Keratinocyte (primary cell): ENCODE data around the gene LANCL2. TPM values are rescaled to one million over a fixed set of nuclear protein-coding genes. Genes with fewer than 3 reads are reported as not detected.
"Not testable (repeated sequence)": the region's sequence is repeated elsewhere in the genome, so short reads cannot be mapped to it uniquely, and the experiment has no call there.

Experiments used
- DNase-seq: peaks from one replicate; pipeline ENCODE4 v3.0.0-alpha.2; 2011; ENCODE audit warnings: low read depth, missing footprints, low spot score
- FAIRE-seq: peaks from 2 replicates; lab custom pipeline; 2011; peaks lifted over from hg19 to GRCh38; lab: Jason Lieb, UNC
- H2AFZ ChIP-seq: 2 replicates; pipeline ENCODE4 v1.6.0; 2012; ENCODE audit warnings: low read length, control low read depth, inconsistent platforms; ENCODE audit not compliant: control insufficient read depth
- H3K27ac ChIP-seq: 2 replicates; pipeline ENCODE4 v1.5.1; 2011; ENCODE audit warnings: low read length; ENCODE audit not compliant: control insufficient read depth, insufficient read depth
- H3K27me3 ChIP-seq: 3 replicates; pipeline ENCODE4 v1.6.0; 2011; ENCODE audit warnings: low read length; ENCODE audit not compliant: control insufficient read depth, insufficient read depth; ENCODE audit errors: extremely low read depth
- H3K36me3 ChIP-seq, 2 experiments: 2 replicates in 1 of 2; 3 replicates in 1 of 2; pipeline ENCODE4 v1.5.1; 2011; ENCODE audit warnings: low read length in 2 of 2, mild to moderate bottlenecking in 1 of 2; ENCODE audit not compliant: control insufficient read depth in 2 of 2, insufficient read depth in 2 of 2; ENCODE audit errors: extremely low read depth in 1 of 2
- H3K4me1 ChIP-seq: 3 replicates; pipeline ENCODE4 v1.5.1; 2011; ENCODE audit warnings: low read length; ENCODE audit not compliant: control insufficient read depth, insufficient read depth; ENCODE audit errors: extremely low read depth
- H3K4me2 ChIP-seq: 3 replicates; pipeline ENCODE4 v1.6.0; 2011; ENCODE audit warnings: low read depth, low read length; ENCODE audit not compliant: control insufficient read depth, insufficient read depth; ENCODE audit errors: extremely low read depth
- H3K4me3 ChIP-seq, 3 experiments: fragments of 200-600 bp in 1 of 3; sonication (generic) in 1 of 3; 2 replicates in 2 of 3; 3 replicates in 1 of 3; pipeline ENCODE4 v1.5.1; 2011 to 2016; ENCODE audit warnings: low read length in 3 of 3, mild to moderate bottlenecking in 3 of 3, control low read depth in 2 of 3, inconsistent platforms in 1 of 3, low read depth in 1 of 3, mixed read lengths in 1 of 3, mixed run types in 1 of 3, moderate library complexity in 1 of 3; ENCODE audit not compliant: control insufficient read depth in 2 of 3, insufficient read depth in 2 of 3; ENCODE audit errors: extremely low read depth in 1 of 3
- H3K79me2 ChIP-seq: 2 replicates; pipeline ENCODE4 v1.6.0; 2012; ENCODE audit warnings: low read length; ENCODE audit not compliant: control insufficient read depth, insufficient read depth
- H3K9ac ChIP-seq: 3 replicates; pipeline ENCODE4 v1.6.0; 2011; ENCODE audit warnings: low read length; ENCODE audit not compliant: control insufficient read depth, insufficient read depth; ENCODE audit errors: extremely low read depth
- H3K9me1 ChIP-seq: 3 replicates; pipeline ENCODE4 v1.6.0; 2011; ENCODE audit warnings: low read length; ENCODE audit not compliant: control insufficient read depth, insufficient read depth; ENCODE audit errors: extremely low read depth
- H3K9me3 ChIP-seq: 2 replicates; pipeline ENCODE4 v1.5.1; 2012; ENCODE audit warnings: low read depth, low read length; ENCODE audit not compliant: control insufficient read depth
- H4K20me1 ChIP-seq: 3 replicates; pipeline ENCODE4 v1.6.0; 2011; ENCODE audit warnings: low read length; ENCODE audit not compliant: control insufficient read depth, insufficient read depth; ENCODE audit errors: extremely low read depth
- CTCF ChIP-seq, 3 experiments: IDR thresholded peaks in 1 of 3; conservative IDR thresholded peaks in 1 of 3; optimal IDR thresholded peaks in 1 of 3; 2 replicates in 2 of 3; 3 replicates in 1 of 3; pipeline versions ENCODE3 to v1.5.1; 2011; ENCODE audit warnings: low read length in 3 of 3, mild to moderate bottlenecking in 3 of 3, moderate library complexity in 2 of 3, control low read depth in 1 of 3, inconsistent platforms in 1 of 3; ENCODE audit not compliant: insufficient read depth in 2 of 3; ENCODE audit errors: extremely low read depth in 1 of 3
- EZH2 ChIP-seq: IDR thresholded peaks from one replicate; pipeline ENCODE4 v1.6.1; 2012; ENCODE audit warnings: inconsistent platforms, mild to moderate bottlenecking, low read length, moderate library complexity
- dilution Hi-C: fragments of 300-500 bp; cut with MboI; formaldehyde crosslinking; loops from one replicate; pipeline ENCODE4 v1.7.0; 2020; ENCODE audit warnings: low sequenced_read_pairs; ENCODE audit not compliant: extremely low pct_ligation_motif_present
- polyA plus RNA-seq, 5 experiments: library from polyadenylated mRNA; depleted of rRNA in 3 of 5; stranded (reverse) in 3 of 5; stranded (forward) in 1 of 5; unstranded in 1 of 5; fragments of >200 nt; gene quantifications; 1 replicate in 1 of 5; 2 replicates in 3 of 5; 3 replicates in 1 of 5; pipeline versions ENCODE4 v1.2.1 to v1.2.3, GENCODE V29; 2011 to 2012; ENCODE audit warnings: missing spikeins in 2 of 5, low read depth in 1 of 5, low replicate concordance in 1 of 5

LANCL2 gene
- polyA plus RNA-seq, 1 donor (not counting 4 experiments of a cell fraction or from before 2014, with no cell fraction given) = 14.5 TPM

GRCh38 chr7:55470261-55470660 is 105.1 kb downstream of the LANCL2 start:
- Histone ChIP-seq H3K9me1 (no peaks in the 10 kb centered on the region), H3K27me3 (no peaks in the 10 kb centered on the region), H3K9me3 (no peaks in the 10 kb centered on the region), H3K4me2 (no peak overlapping the region), H3K4me1 (no peaks in the 10 kb centered on the region), H3K9ac (no peak overlapping the region), H3K36me3 (peaks cover 0 to 8% of the 10 kb centered on the region in 2 experiments), H4K20me1 (no peaks in the 10 kb centered on the region), H3K27ac (no peak overlapping the region), H2AFZ (no peak overlapping the region), H3K4me3 (no peak overlapping the region), H3K79me2 (no peaks in the 10 kb centered on the region)
- no peak for FAIRE-seq
- dilution Hi-C loops = no loop called here
- DNase-seq = no peak
- TF ChIP-seq EZH2 (no peak), CTCF (optimal IDR thresholded peaks at IDR 0.05 in 1 of 3, IDR thresholded peaks at IDR 0.05 in 1 of 3, conservative IDR thresholded peaks at IDR 0.05 in 1 of 3; ENCODE audit: extremely low read depth in 1 of 3, insufficient read depth in 2 of 3, low read length in 3 of 3) (no peak)

GRCh38 chr7:55471594-55471993 is 106.5 kb downstream of the LANCL2 start:
- H3K9me3 ChIP-seq, H3K9ac ChIP-seq, H3K4me2 ChIP-seq, dilution Hi-C loops, H3K4me1 ChIP-seq, H4K20me1 ChIP-seq, H2AFZ ChIP-seq, H3K79me2 ChIP-seq, FAIRE-seq, H3K36me3 ChIP-seq, H3K4me3 ChIP-seq, H3K9me1 ChIP-seq, DNase-seq, H3K27ac ChIP-seq, H3K27me3 ChIP-seq: not testable (repeated sequence)

- H3K27ac ChIP-seq, H3K79me2 ChIP-seq, H3K9ac ChIP-seq, H3K9me3 ChIP-seq, H4K20me1 ChIP-seq, dilution Hi-C loops, H2AFZ ChIP-seq, FAIRE-seq, H3K27me3 ChIP-seq, H3K9me1 ChIP-seq, H3K4me2 ChIP-seq, H3K4me1 ChIP-seq, H3K4me3 ChIP-seq, H3K36me3 ChIP-seq, DNase-seq: not testable (repeated sequence)
These were observed 107.3 kb downstream of the LANCL2 start for GRCh38 chr7:55472406-55472805.
